NB4 (cell line): ENCODE data around the gene WRNIP1.
"Not testable (repeated sequence)": the region's sequence is repeated elsewhere in the genome, so short reads cannot be mapped to it uniquely, and the experiment has no call there.

Source experiments
- DNase-seq: peaks from one replicate; pipeline ENCODE4 v3.0.0; 2010; ENCODE audit warnings: low read depth
- H3K4me3 ChIP-seq: one replicate; pipeline ENCODE4 v1.5.1; 2011; ENCODE audit warnings: mild to moderate bottlenecking, low read depth, low read length, moderate library complexity
- CTCF ChIP-seq: IDR thresholded peaks from one replicate; pipeline ENCODE4 v1.5.1; 2012; ENCODE audit warnings: low read depth, low read length
- MAX ChIP-seq: IDR thresholded peaks from 2 replicates; pipeline ENCODE4 v1.6.1; 2011; ENCODE audit warnings: low read depth, low read length
- MYC ChIP-seq: IDR thresholded peaks from 2 replicates; pipeline ENCODE4 v1.6.1; 2011; ENCODE audit warnings: low read depth, low read length
- POLR2A ChIP-seq: IDR thresholded peaks from 2 replicates; pipeline ENCODE4 v1.6.1; 2011; ENCODE audit warnings: mild to moderate bottlenecking; ENCODE audit not compliant: insufficient read length; ENCODE audit errors: extremely low read depth

Gene WRNIP1

GRCh38 chr6:2800552-2801316 is 35.5 kb downstream of the WRNIP1 start:
- TF ChIP-seq CTCF (no peak), MYC (no peak), MAX (no peak), POLR2A (no peak)
- H3K4me3 ChIP-seq: no peak overlapping the region
- DNase-seq: no peak

GRCh38 chr6:2801687-2802086 is 36.5 kb downstream of the WRNIP1 start:
- not testable (repeated sequence) for H3K4me3 ChIP-seq, DNase-seq

- H3K4me3 ChIP-seq: no peak overlapping the region
- DNase-seq: no peak
- no peak for TF ChIP-seq CTCF
- TF ChIP-seq MAX: no peak
- TF ChIP-seq MYC: no peak
- no peak for TF ChIP-seq POLR2A
These were observed 37.4 kb downstream of the WRNIP1 start for GRCh38 chr6:2802521-2803060.

- TF ChIP-seq POLR2A (no peak), MYC (no peak), MAX (no peak), CTCF (no peak)
- DNase-seq: no peak
- no peak overlapping the region for H3K4me3 ChIP-seq
These were observed 38.7 kb downstream of the WRNIP1 start for GRCh38 chr6:2803731-2804429.

GRCh38 chr6:2804516-2804915 is 39.3 kb downstream of the WRNIP1 start:
- DNase-seq: peak; percentile 44
- H3K4me3 ChIP-seq: no peak overlapping the region
- TF ChIP-seq CTCF (no peak), MAX (no peak), MYC (no peak), POLR2A (no peak)

GRCh38 chr6:2805031-2805430 is 39.8 kb downstream of the WRNIP1 start:
- TF ChIP-seq CTCF (no peak), MYC (no peak), POLR2A (no peak), MAX (no peak)
- no peak overlapping the region for H3K4me3 ChIP-seq
- no peak for DNase-seq
